SK-N-SH (cell line): Measurements from ENCODE around the gene MAGI2.

Experiments used
- CTCF ChIP-seq: fragments of 200-600 bp; sonication (generic); IDR thresholded peaks from 2 replicates; pipeline ENCODE4 v1.6.1; 2017; ENCODE audit warnings: antibody characterized with exemption, mild to moderate bottlenecking, moderate library complexity
- EP300 ChIP-seq, 2 experiments: IDR thresholded peaks; 2 replicates each; pipeline versions ENCODE4 v1.4.0 to v1.6.1; 2012; ENCODE audit warnings: borderline replicate concordance in 1 of 2, low read depth in 1 of 2, low read length in 1 of 2
- POLR2AphosphoS5 ChIP-seq: IDR thresholded peaks from 2 replicates; pipeline ENCODE4 v1.6.1; 2012; ENCODE audit warnings: low read depth, low read length
- RFX5 ChIP-seq: IDR thresholded peaks from 2 replicates; pipeline ENCODE4 v1.6.1; 2012; ENCODE audit warnings: mild to moderate bottlenecking, improper control_type of control experiment, low read length

- TF ChIP-seq RFX5 = no peak
- TF ChIP-seq CTCF = no peak
- TF ChIP-seq EP300 (IDR thresholded peaks at IDR 0.05; ENCODE audit: borderline replicate concordance in 1 of 2, low read depth in 1 of 2, low read length in 1 of 2) = no peak
- TF ChIP-seq POLR2AphosphoS5 = no peak
These were observed 987.6 kb downstream of the MAGI2 start for GRCh38 chr7:78465894-78466293.
